Measurements from ENCODE around the gene C5orf63. TPM values are rescaled to one million over a fixed set of nuclear protein-coding genes. Genes with fewer than 3 reads are reported as not detected.

Gene C5orf63
- total and polyA plus RNA-seq, 9 of the 15 experiments (the other 6 are each of a cell fraction or from before 2014, with no cell fraction given) = 1.8 to 24.6 (median 6.2) TPM

GRCh38 chr5:127086589-127086988 is 13.3 kb upstream of the C5orf63 start (continued):
- TF ChIP-seq ZBTB40 (IDR thresholded peaks at IDR 0.05) = no peak
- no peak for TF ChIP-seq ZBTB40 (CRISPR knock-in tag; IDR thresholded peaks at IDR 0.05)
- no peak for TF ChIP-seq TAL1 (IDR thresholded peaks at IDR 0.05)
- TF ChIP-seq KLF1 (tag; IDR thresholded peaks at IDR 0.05) = no peak
- TF ChIP-seq THRAP3 (IDR thresholded peaks at IDR 0.05; ENCODE audit: borderline replicate concordance) = no peak
- no peak for TF ChIP-seq SAFB (IDR thresholded peaks at IDR 0.05; ENCODE audit: borderline replicate concordance, low read depth, low read length)
- no peak for TF ChIP-seq NR2C1 (IDR thresholded peaks at IDR 0.05)
- TF ChIP-seq NR2C1 (tag; IDR thresholded peaks at IDR 0.05) = no peak
- no peak for TF ChIP-seq ZNF511 (CRISPR knock-in tag; IDR thresholded peaks at IDR 0.05)
- no peak for TF ChIP-seq FIP1L1 (IDR thresholded peaks at IDR 0.05; ENCODE audit: low read depth, low read length, poor library complexity, severe bottlenecking)
- TF ChIP-seq IRF1 (CRISPR knock-in tag; IDR thresholded peaks at IDR 0.05; ENCODE audit: borderline replicate concordance) = no peak
- no peak for TF ChIP-seq FUS (optimal IDR thresholded peaks at IDR 0.05; ENCODE audit: low read depth, low read length)
- TF ChIP-seq THAP7 (CRISPR knock-in tag; IDR thresholded peaks at IDR 0.05) = no peak
